ENCODE measurements around the gene GPR63. TPM values are rescaled to one million over a fixed set of nuclear protein-coding genes. Genes with fewer than 3 reads are reported as not detected.

The GPR63 gene
- total RNA-seq, 1 experiment from 2014 or later: 1.7 TPM

- DNase-seq (ENCODE audit: low read depth): no peak
Observed at GRCh38 chr6:96821034-96821433, 16.2 kb downstream of the GPR63 start.

DNA sequence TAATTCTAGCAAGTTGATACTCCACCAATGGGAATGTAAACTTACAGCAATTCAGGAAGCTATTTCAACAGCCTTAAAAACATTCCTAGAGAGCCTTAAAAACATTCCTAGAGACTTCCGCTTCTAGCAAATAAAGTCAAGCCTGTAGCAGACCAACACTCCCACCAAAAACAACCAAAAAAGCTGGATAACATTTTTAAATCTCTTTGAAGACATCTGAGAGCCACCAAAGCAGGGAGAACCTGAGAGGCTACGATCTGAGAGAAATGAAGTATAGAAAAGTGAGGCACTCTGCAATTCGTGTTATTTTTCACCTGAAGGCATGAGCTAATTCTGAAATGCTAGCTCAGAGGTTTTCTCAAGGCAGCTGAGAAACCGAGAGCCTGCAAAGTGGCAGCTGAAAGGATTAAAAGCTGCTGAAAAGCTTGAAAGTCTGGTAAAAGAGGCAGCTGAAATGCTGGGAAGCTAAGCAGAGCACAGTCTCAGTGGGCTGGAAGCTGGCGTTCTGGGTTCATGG, 20.9 kb downstream of the GPR63 start:
- DNase-seq (ENCODE audit: low read depth): no peak

- no peak for DNase-seq (ENCODE audit: low read depth)
Observed at GRCh38 chr6:96814625-96815024, 22.7 kb downstream of the GPR63 start.

GRCh38 chr6:96812077-96812703, 25.1 kb downstream of the GPR63 start:
- DNase-seq (ENCODE audit: low read depth): no peak

GRCh38 chr6:96811670-96812069, 25.6 kb downstream of the GPR63 start:
- DNase-seq (ENCODE audit: low read depth): no peak

GRCh38 chr6:96811136-96811535, 26.1 kb downstream of the GPR63 start:
- no peak for DNase-seq (ENCODE audit: low read depth)

DNA sequence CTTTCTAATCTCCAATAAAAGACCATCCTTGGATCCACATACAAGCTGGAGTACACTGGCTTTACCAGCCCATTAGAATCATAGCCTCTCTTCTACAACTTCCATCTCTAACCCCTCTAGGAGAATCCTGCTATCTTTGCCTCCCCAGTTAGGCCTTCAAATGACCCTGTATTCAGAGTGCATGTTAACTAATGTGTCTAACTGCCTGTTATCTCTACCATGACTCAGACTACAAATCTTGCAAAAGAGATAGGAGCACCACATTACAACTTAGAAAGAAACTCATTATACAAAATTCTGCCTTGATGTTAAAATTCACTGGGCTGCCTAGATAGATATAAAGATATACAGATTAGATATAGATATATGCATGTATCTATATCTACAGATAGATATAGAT, 28.2 kb downstream of the GPR63 start:
- DNase-seq (ENCODE audit: low read depth): peak; percentile 3

DNA sequence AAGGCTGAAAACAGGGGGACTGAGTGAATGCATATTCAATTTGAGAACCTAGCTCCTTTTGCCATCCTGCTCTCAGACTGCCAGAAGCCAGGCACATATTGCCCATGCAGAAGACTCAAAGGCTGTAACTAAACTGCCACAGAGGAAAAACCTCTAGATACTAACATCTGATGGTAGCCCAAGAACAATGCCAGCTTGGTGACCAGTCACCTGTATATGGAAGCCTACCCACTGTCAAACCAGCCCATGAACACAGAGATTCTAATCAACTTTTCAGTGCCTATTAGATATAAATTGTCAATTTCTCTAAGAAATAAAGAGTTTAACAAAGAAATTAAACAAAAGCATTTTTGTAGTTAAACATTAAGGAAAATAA, 34.2 kb downstream of the GPR63 start:
- no peak for DNase-seq (ENCODE audit: low read depth)

DNA sequence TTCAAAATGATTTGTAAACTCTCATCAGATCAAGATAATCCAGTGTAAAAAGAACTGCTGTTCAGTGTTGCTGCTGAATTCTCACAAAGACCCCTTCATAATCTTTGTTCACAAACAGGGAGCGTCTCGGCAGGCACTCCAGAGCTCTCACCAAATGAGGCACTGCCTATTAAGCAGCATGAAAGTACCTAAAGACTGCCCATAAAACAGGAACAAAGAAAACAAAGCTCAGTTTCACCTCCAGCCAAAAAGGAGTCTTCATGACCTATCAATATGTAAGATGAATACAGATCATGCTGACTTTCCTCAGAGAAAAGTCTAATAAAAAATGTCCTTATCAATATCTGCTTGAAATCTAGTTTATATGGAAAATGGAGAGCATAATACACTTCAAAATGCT, 41.8 kb downstream of the GPR63 start:
- DNase-seq (ENCODE audit: low read depth): no peak

DNA sequence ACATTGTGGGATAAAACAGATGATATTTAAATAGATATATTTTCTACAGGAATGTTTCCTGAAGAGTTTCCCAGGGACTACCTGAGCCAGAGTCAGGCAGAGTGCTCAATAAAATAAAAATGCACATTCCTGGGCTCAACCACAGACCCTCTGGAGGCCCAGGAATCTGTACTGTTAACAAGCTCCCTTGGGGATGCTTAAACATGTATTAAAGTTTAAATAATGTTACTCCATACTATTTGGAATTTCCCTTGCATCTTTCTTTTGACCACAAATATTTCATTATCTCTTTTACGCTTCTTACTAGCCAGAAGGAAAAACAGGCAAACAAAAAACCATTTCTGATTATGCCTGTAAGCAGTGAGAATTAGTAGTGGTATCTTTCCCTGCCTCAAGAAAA, 42.3 kb downstream of the GPR63 start:
- DNase-seq (ENCODE audit: low read depth): no peak

- DNase-seq (ENCODE audit: low read depth): no peak
Observed at GRCh38 chr6:96792561-96793190, 44.6 kb downstream of the GPR63 start.

DNA sequence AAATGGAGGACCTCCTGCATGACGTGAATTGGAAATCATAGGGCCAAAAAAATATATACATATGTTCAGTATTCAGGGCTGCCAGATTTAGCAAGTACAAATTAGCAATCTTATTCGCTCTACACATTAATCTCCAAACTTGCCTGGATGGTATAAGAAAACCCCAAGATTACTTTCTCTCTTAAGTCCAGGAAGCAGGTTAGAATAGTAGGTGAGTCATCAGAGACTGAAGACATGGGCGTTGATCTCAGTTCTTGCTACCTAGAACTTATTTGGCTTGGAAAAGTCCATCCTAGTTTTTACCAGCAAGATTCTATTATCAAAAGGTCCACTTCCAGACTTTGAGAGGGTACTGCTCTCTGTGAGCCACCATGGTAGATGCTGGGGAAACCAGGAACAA, 47.4 kb downstream of the GPR63 start:
- no peak for DNase-seq (ENCODE audit: low read depth)

DNA sequence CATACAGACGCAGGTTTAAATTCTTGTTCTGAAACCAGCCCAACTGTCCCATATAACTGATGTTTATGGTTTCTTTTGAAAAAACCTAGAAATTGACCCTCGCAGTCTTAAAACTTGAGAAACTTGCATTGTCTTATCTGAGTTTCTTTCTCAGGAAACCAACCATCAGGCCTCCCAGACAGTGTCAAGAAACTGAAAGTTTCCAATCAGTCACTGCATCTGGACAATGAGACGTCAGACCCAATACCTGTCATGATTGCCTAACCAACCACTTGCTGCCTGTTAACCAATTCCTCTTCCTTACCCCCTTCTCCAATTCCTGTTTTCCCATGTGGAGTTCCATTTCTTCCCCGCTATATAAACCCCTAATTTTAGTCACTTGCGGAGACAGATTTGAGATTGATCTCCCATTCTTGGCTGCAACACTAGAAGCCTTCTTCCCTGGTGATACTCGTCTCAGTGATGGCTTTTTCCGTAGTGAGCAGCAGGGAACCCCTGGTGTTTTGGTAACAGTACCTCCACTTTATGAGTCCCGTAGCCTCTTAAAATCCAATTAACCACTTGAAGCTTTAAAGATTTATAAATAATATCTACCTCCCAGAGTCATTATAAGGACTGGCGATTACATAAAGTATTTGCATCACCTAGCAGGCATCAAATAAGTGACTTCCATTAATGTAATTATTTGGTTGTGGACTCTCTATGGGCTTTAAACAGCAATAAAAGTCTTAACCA, 49.3 kb downstream of the GPR63 start:
- no peak for DNase-seq (ENCODE audit: low read depth)

- no peak for DNase-seq (ENCODE audit: low read depth)
Observed at GRCh38 chr6:96786336-96786735, 50.9 kb downstream of the GPR63 start.

GRCh38 chr6:96784650-96785049, 52.6 kb downstream of the GPR63 start:
- no peak for DNase-seq (ENCODE audit: low read depth)

GRCh38 chr6:96783307-96783706, 54.0 kb downstream of the GPR63 start:
- DNase-seq (ENCODE audit: low read depth): no peak

- no peak for DNase-seq (ENCODE audit: low read depth)
Observed at GRCh38 chr6:96781557-96781956, 55.7 kb downstream of the GPR63 start.

DNA sequence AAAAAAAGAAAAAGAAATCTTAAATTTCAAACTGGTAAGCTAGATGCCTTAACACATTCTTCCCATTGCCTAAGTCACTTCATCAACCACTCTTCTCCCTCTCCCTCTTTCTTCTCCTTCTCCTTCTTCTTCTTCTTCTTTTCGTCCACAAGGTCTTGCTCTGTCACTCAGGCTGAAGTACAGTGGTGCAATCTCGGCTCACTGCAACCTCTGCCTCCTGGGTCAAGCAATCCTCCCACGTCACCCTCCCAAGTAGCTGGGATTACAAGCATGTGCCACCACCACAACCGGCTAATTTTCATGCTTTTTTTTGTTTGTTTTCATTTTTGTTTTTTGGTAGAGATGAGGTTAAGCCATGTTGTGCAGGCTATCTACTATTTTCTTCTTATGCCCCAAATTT, 60.2 kb downstream of the GPR63 start:
- no peak for DNase-seq (ENCODE audit: low read depth)

- DNase-seq (ENCODE audit: low read depth): no peak
Observed at GRCh38 chr6:96775727-96776400, 61.4 kb downstream of the GPR63 start.

- DNase-seq (ENCODE audit: low read depth): no peak
Observed at GRCh38 chr6:96766769-96767168, 70.5 kb downstream of the GPR63 start.

DNA sequence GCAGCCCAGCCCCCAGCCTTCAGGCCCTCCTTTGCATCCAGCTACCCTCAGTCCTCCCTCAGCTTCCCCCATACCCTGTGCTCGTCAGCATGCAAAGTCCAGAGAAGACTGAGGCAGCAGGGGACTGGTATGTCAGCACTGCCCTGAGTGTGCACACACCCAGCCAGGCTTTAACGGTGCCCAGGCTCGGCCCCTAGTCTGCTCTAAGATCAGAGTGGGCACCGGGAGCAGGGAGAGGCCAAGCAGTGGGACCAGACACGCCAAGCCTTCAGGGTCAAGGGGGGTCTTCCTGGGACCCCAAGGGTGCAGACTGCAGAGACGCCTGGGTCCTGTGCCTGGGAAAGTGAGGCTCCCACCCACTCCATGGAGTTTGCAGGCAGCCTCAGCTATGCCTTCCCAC, 74.7 kb downstream of the GPR63 start:
- DNase-seq (ENCODE audit: low read depth): no peak

DNA sequence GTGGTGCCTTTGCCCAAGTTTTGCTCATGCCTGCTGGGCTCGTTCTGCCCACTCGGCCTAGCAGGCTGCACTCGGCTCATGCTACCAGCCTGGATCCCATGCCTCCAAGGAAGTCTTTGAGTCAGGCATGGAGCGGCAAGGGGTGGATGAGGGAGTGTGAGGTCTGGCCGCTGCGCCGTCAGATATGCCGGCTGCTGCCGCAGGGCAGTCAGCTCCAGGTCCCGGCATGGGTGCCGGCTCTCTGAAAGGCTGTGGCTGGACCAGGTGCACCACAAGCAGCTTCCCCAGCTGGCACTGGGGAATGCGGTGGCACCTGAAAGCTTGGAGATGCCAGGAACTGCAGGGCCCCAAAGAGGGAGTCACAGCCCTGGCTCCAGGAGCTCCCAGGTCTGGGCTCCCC, 75.5 kb downstream of the GPR63 start:
- DNase-seq (ENCODE audit: low read depth): no peak

Data from Daoy (cell line).